Hepatocyte (in vitro differentiated cells): ENCODE data around the gene SVOP.

ENCODE experiments used
- CTCF ChIP-seq: fragments of 200-600 bp; sonication (generic); IDR thresholded peaks from 2 replicates; pipeline ENCODE4 v1.5.1; 2016; ENCODE audit warnings: antibody characterized with exemption, mild to moderate bottlenecking; ENCODE audit not compliant: poor library complexity
- EZH2 ChIP-seq: fragments of 200-600 bp; sonication (generic); IDR thresholded peaks from 2 replicates; pipeline ENCODE4 v1.6.1; 2016; ENCODE audit warnings: antibody characterized with exemption, mild to moderate bottlenecking, borderline replicate concordance
- EZH2phosphoT487 ChIP-seq: fragments of 200-600 bp; sonication (generic); IDR thresholded peaks from one replicate; pipeline ENCODE4 v1.6.1; 2018; ENCODE audit warnings: antibody characterized with exemption, mild to moderate bottlenecking, low read depth, moderate library complexity; ENCODE audit not compliant: unreplicated experiment, severe bottlenecking

GRCh38 chr12:108980831-108981618 lies 39.8 kb downstream of the SVOP start:
- TF ChIP-seq CTCF (no peak), EZH2phosphoT487 (no peak), EZH2 (no peak)
